Sciatic nerve (tissue), 2 donors: Measurements from ENCODE around the gene POLR2L. TPM values are rescaled to one million over a fixed set of nuclear protein-coding genes. Genes with fewer than 3 reads are reported as not detected.

Source experiments
- ATAC-seq: fragments of 200-7000 bp; cut with Tn5 transposase; one replicate; pipeline ENCODE4 v1.9.1; 2020; ENCODE audit warnings: mild to moderate bottlenecking, moderate library complexity
- DNase-seq: peaks from one replicate; pipeline ENCODE4 v3.0.0-alpha.2; 2020; ENCODE audit warnings: low spot score
- intact Hi-C: fragments of 100-400 bp; cut with DNase I; formaldehyde crosslinking; loops from one replicate; pipeline ENCODE4 v1.14.2; 2022
- total RNA-seq: library from RNA; stranded (reverse); fragmentation: NEBNext Ultra II Directional; extraction: Animal tissue kit (Norgen Biotek cat#: 25700); gene quantifications from one replicate; pipeline ENCODE4 v1.2.1, GENCODE V29; 2021
- donor health status: DM: no; HTN: no; CAD: no.
- donor health status: DM: no; HTN: no; CAD: no.

Gene POLR2L
- total RNA-seq, 1 donor from 2014 or later: 85.2 TPM

DNA sequence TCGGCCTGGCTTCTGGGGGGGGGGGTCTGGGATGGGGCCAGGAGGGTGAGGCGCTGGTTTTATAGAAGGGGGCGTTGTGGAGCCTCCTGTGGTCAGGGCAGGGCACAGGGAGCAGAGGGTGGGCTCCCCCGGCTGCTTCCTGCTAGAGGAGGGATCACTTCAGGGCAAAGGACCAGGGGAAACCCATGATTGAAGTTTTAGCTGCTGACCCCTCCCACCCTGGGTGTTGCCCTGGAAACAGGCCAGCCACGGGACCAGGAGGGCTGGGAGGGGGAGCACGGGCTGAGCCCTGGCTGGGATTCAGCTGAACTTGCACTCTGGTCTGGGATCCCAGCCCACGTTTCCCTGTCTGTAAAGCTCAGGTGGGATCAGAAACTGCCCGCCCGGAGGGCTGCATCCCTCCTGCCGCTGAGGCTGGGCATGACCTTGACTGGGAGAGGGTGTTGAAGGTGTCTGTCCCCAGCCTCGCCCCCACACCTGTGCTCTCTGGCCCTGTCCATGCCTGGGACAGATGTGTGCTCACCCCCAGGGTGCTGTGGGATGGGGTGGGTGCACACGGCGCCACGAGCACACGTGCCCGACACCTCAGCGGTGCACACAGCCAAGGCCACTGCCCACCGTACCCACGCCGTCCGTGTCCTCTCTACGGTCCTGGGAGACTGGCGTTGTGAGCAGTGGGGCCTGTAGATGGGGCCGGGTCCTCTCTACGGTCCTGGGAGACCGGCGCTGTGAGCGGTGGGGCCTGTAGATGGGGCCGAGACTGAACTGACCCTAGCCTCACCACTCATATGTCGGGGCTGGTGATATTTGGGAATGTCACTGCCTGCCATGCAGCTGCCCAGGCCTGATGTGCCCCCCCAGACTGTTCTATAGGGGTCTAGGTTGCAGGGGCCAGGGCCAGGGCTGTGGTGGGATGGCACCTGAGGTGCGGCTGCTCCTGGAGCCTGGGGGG lies 2.6 kb upstream of the POLR2L start:
- intact Hi-C loops: no loop called here
- peak; percentile 75 for ATAC-seq

DNA sequence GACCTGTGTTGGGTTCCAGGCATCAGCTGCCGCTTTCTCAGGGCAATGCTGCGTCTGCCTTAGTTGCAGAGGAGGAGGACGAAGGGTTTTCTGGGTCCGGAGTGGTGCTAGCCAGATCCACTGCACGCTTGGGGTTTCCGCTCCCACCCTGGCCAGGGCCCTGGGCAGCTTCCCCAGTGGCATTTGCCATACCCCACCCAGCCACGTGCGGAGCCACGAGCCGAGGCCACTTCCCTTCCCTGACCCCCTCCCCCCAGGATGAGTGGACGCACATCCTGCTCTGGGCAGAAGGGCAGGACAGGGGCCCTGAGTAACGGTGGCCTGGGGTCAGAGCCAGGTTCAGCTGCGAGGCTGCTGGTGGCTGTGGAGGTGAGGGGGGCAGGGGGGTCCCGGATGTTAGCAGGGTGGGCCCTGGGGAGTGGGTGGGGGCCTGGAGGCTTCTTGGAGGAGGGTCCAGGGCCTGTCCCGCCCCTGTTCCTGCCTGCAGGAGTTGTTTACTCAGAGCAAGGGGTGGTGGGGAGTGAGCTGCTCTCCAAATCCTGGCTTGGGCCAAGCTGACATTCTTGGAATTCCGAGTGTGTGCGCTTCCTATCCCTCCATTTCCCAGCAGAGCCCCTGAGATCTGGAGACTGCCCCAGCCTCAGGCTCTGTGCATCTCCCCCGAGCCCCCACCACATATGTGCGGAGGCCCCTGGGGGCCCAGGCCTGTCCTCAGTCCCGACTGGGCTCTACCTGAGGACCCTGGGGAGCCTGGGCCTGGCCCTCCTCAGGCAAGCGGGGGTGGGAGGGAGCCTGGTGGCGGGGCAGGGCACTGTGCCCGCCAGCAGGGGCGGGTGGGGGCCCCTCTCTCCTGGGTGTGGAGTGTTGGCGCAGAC lies 1.7 kb upstream of the POLR2L start:
- peak; percentile 76 for ATAC-seq
- intact Hi-C loops: no loop called here
- DNase-seq: peak; percentile 96

More for the DNA sequence above, 2.6 kb upstream of the POLR2L start:
- DNase-seq: peak; percentile 96

DNA sequence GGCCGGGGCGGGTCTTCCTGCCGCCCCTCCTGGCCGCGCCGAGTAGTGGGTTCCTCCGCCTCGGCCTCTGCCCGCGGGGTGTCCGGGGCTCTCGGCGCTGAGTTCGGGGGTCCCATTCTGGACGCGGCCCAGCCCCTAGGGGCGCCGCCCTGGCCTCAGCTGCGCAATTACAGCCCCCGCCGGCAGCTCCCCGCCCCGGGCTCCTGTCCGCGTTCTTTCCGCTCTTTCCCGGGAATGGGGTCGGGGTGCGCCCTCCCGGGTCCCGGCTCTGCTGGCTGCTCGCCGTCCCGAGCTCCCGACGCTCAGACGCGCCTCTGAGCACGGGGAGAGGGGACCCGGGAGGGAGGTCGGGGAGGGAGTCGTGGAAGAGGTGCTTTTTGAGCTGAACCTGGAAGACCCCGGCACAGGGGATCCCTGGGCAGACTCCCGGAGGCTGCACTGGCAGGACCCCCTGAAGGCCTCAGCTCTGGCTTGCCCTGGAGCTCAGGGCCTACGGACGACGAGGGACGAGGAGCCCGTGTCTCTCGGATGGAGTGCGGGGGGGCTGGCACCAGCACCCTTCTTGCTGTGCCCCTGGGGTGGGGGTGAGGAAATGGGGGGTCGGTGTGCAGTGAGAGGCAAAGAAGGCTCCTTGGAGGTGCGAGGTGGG lies 881 bp upstream of the POLR2L start:
- intact Hi-C loops: no loop called here
- DNase-seq: no peak
- no peak for ATAC-seq

DNA sequence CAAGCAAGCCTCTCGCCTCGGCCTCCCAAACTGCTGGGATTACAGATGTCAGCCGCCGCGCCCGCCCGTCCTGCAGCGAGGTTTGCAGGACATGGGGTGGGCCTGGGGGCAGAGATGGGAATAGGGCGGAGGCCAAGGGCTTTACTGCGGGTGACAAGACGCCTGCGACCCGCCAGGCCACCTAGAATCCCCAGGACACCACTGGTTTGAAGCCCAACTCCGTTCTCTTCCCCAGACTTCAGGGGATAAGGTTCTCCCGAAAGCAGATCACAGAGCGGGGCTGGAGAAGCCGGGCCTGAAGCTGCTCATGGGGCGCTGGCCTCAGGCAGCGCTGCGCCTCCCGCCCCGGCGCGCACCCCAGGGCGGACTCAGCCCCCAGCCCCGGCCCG lies 354 bp downstream of the POLR2L start:
- ATAC-seq: no peak
- intact Hi-C loops: no loop called here
- no peak for DNase-seq

DNA sequence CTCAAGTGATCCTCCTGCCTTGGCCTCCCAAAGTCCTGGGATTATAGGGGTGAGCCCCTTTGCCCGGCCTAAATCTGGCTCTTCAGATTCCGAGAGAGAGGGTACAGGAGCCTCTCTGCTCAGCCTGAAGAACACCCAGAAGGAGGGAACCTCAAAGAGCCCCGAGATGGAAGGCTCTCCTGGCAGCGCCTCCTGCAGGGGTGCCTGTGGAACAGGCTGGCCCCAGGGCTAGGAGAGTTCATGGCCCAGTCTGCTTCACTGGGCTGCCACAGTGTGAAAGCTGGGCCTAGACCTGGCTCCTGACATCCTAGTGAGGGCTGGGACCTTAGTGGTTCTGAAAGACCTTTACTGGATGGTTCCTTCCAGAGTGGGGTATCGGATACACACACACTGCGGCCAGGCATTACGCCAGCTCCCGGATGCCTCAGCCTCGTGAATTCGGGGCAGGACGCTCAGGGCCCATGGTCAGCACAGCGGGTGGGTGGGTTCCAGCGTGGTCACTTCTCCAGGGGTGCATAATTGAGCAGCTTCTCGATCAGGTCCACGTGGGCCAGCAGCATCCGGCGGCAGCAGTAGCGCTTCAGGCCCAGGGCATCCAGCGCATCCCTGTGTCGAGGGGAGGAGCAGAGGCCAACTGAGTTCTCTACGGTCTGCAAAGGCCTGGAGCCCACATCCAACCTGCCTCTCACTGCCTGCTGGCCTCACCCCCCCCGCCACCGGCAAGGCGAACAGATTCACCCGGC lies 2.3 kb downstream of the POLR2L start:
- ATAC-seq: no peak

DNA sequence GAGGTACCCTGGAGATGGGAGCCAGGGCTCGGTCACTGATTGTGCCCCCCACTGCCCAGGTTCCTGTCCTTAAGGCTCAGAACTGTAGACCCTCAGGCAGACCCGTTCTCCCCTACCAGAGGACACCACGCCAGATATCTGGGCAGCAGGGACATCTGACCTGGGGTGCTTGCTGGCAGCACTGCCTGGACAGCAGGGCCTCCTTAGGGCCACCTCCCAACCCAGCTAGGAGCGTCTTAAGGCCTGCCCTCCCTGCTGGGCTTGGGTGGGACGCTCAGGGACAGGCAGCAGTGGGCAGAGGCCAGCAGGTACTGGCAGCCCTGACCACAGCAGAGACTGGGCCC lies 3.1 kb downstream of the POLR2L start:
- DNase-seq (no peak), ATAC-seq (no peak)
- intact Hi-C loops: loop anchor here (10.0 kb wide), 1 partner anchor 1476 kb away; no protein-coding TSS in a partner anchor

More for the DNA sequence above, 2.3 kb downstream of the POLR2L start:
- DNase-seq: no peak
- intact Hi-C loops: loop anchor here (10.0 kb wide), 1 partner anchor 1475 kb away; no protein-coding TSS in a partner anchor

DNA sequence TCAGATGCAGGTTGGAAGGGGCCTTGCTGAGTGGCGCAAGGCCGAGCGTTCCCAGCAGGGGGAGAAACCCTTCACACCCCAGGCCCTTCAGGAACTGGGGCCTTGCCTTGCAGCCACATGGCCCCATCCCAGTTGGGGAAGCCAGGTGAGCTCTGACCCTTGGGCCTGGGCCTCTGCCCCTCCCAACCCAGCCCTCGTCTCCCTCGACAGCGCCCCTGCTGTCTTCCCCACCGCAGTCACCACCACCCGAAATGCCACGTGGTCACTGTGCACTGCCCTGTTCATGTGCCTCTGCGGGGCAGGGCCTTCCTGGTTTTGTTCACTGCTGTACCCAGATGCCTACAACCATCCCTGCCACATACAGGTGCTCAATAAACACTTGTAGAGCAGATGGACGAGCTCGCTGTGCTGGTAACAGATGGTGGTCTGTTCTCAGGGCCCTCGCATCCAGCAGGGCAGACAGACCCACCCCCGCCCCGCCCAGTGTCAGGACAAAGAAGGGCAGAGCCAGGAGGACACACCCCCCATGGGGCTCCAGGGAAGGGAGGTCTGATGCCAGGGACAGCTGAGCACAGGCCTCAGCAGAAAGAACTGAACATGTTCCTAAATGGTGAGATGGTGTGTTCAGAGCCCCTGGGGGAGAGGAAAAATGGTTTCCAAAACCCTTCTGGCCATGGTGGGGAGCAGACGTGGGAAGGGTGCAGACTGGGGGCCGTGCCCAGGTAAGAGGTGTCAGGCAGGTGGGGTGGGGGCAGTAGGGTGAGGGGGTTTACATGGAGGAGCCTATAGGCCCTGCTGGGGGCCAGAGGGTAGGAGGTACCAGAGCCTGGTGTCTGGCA lies 3.7 kb downstream of the POLR2L start:
- intact Hi-C loops: loop anchor here (10.0 kb wide), 1 partner anchor 1476 kb away; no protein-coding TSS in a partner anchor
- ATAC-seq (no peak), DNase-seq (no peak)

DNA sequence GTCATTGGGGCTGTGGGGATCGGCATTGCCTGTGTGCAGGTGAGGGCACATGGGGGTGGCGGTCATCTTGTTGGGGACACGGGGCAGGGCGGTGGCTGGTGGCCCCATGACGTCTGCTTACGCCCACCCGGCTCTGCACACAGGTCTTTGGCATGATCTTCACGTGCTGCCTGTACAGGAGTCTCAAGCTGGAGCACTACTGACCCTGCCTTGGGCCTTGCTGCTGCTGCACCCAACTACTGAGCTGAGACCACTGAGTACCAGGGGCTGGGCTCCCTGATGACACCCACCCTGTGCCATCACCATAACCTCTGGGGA lies 4.4 kb downstream of the POLR2L start:
- ATAC-seq: no peak

DNA sequence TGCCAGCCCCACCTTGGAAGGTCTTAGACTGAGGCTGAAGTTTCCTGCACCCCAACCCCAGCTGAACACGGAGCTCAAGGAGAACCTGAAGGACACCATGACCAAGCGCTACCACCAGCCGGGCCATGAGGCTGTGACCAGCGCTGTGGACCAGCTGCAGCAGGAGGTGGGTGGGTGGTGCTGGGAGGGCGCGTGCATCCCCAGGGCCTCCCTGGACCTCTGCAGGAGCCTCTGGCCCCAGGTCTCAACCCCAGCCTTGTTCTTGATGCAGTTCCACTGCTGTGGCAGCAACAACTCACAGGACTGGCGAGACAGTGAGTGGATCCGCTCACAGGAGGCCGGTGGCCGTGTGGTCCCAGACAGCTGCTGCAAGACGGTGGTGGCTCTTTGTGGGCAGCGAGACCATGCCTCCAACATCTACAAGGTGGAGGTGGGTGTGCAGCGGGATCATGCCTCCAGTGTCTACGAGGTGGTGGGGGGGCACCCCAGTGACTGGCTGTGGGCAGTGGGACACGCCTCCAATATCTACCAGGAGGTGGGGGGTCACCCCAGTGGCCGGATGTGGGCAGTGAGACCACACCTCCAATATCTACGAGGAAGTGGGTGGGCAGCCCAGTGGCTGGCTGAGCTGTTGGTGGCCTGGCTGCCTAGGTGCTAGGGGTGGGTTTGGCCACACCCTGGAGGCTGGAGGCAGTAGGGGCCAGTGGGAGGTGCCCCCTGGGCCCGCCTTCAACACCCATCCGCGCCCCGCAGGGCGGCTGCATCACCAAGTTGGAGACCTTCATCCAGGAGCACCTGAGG lies 4.9 kb downstream of the POLR2L start:
- ATAC-seq (no peak), DNase-seq (no peak)
- intact Hi-C loops: loop anchor here (10.0 kb wide), 1 partner anchor 1477 kb away; no protein-coding TSS in a partner anchor

More for the DNA sequence above, 4.4 kb downstream of the POLR2L start:
- no peak for DNase-seq
- intact Hi-C loops: loop anchor here (10.0 kb wide), 1 partner anchor 1477 kb away; no protein-coding TSS in a partner anchor

DNA sequence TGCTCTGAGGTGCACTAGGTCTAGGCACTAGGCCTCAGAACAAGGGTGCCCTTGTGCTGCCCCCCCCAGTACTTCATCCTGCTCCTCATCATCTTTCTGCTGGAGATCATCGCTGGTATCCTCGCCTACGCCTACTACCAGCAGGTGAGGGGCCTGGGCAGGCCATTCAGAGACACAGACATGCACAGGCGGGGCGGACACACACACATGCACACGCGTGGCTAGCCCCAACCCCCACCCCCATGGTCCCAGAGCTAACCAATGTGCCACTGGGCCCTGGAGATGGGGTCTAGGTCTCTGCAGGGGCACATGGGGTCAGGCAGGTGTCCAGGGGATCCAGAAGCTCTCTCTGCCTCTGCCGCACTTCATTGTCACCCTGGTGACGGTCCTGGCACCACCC lies 5.6 kb downstream of the POLR2L start:
- DNase-seq (no peak), ATAC-seq (no peak)
- intact Hi-C loops: loop anchor here (10.0 kb wide), 1 partner anchor 1478 kb away; no protein-coding TSS in a partner anchor

DNA sequence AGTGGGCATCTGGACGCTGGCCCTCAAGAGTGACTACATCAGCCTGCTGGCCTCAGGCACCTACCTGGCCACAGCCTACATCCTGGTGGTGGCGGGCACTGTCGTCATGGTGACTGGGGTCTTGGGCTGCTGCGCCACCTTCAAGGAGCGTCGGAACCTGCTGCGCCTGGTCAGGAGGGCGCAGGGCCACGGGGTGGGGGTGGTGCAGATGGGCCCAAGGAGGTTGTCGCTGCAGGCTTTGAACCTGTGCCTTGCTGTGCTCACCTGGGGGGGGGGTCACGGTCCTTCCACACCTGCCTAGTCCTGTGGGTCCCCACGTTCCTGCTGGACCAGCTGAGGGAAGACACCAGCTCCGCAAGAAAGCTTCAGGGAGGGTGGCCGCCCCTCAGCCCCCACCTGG lies 6.1 kb downstream of the POLR2L start:
- intact Hi-C loops: loop anchor here (10.0 kb wide), 1 partner anchor 1479 kb away; no protein-coding TSS in a partner anchor
- ATAC-seq (no peak), DNase-seq (no peak)

DNA sequence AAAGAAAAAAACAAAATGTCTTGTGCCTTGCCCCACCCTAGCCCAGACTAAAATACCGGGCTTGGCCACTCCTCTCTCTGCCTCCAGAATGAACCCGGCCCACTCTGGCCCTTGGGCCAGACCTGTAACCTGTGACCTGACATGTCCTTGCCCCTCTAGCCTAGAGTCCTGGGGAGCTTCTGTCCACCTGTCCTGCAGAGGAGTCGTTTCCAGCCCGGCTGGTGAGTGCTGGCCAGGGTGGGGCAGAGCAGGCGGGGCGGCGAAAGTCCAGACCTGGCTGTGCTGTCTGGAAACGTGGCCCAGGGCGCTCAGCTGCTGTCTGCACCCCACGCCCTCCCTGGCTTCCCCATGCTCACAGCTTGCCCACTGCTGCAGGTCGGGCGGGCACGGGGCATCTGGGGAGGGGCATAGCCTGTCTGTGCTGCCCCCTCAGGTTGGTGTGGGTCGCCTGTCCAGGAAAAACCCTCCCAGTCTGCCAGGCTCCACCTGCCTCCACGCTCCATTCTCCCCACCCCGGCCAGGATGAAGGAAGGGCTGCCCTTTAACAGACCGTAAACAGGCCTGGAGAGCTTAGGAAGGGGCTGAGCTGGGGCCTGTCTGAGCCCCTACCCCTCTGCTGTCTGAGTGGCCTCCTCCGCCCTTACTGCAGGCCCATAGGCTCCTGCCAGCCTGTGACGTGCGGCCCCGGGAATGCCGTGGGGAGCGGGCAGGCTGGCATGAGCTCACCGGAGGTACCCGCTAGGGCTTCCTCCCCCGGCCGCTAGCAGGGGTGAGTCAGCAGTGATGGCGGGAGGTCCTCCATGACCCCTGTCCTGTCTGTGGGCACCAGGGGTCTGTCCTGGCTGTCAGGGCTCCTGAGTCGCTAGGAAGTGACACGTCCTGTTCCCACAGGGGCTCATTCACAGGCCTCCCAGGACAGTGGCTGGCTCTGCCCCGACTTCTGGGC lies 7.7 kb downstream of the POLR2L start:
- intact Hi-C loops: loop anchor here (10.0 kb wide), 1 partner anchor 1480 kb away; no protein-coding TSS in a partner anchor
- ATAC-seq: peak; percentile 27

DNA sequence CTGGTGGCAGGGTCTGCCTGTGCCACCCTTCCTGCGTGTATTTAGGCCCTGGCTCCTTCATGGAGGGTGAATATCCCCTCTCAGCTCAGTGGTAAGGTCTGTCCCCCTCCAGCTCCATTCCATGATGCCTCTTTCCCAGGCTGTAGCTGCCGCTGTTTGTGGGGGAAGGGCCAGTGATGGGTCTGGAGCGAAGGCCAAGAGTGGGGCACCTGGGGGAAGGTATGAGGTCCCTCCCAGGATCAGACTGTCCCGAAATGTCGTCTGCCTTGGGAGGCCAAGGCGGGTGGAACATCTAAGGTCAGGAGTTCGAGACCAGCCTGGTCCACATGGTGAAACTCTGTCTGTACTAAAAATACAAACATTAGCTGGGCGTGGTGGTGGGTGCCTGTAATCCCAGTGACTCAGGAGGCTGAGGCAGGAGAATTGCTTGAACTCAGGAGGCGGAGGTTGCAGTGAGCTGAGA lies 8.4 kb downstream of the POLR2L start:
- intact Hi-C loops: loop anchor here (10.0 kb wide), 1 partner anchor 1481 kb away; no protein-coding TSS in a partner anchor
- DNase-seq (no peak), ATAC-seq (no peak)

More for the DNA sequence above, 7.7 kb downstream of the POLR2L start:
- no peak for DNase-seq

DNA sequence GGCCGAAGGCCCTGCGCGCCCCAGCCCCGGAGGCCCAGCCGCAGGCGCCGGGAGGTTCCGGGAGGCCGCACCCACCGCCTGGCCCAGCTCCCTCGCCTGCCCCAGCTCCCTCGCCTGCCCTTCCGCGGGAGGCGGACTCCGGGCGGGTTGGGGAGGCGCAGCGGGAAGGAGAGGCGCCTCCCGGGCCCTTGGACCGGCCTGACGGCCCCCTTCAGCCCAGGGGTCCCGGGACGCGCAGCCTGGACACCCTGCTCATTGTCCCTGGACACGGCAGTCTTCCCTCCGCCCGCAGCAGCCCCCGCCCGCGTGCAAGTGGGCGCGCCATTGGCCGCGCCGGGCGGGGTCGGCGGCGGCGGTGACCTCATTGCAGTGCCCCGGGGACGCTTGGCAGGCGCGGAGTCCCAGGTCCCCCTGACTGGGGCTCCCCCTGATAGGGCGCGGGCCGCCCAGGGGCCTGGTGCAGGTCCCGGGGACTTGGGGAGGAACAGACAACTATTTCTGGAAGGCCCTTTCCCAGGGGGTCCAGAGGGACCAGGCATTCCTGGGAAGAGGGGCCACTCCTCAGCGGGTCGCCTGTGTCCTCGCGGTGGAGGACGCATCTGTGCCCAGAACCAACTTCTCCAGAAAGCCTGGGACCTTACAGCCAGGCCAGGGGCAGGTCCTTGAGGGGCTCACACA lies 9.1 kb downstream of the POLR2L start:
- ATAC-seq: peak; percentile 3
- no peak for DNase-seq
- intact Hi-C loops: loop anchor here (10.0 kb wide), 1 partner anchor 1482 kb away; no protein-coding TSS in a partner anchor
